ENCODE results near the gene PADI3. TPM values are rescaled to one million over a fixed set of nuclear protein-coding genes. Genes with fewer than 3 reads are reported as not detected.
A peak's percentile ranks its signal among the peaks of the same experiment; 100 is the strongest.

Gene PADI3
- polyA plus RNA-seq, 4 donors = 0.01 to 0.04 TPM; not detected in 2

DNA sequence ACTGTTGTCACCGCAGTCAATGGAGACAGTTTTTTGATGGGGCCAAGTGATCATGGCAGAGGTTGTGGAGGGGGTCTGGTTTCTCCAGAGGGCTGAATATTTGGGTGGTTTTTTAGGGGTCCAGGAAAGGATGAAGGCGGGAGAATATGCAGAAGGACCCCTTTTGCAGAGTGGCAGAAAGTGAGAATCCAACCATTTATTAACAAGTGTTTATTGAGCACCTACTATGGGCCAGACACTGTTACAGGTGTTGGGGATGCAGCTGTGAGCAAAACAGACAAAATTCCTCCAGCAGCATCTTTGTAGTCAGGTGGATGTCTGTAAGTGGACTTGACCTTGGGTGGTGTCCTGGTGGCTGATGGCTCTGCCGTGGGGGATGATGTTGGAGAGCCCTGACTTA is 28.6 kb upstream of the PADI3 start:
- 80 to 90% (median 85%) methylated on average over 3 of the region's 3 CpGs for WGBS, 3 donors
- Histone ChIP-seq H3K4me3 (ENCODE audit: low read depth in 1 of 3, low read length in 3 of 3) (no peak overlapping the region), H3K4me1 (ENCODE audit: control insufficient read depth in 3 of 3, insufficient read depth in 2 of 3, low read depth in 1 of 3, low read length in 2 of 3) (no peaks in the 10 kb centered on the region), H3K27me3 (ENCODE audit: control insufficient read depth in 3 of 3, insufficient read depth in 3 of 3, low read length in 3 of 3) (peaks cover 0 to 4% (median 2%) of the 10 kb centered on the region in 3 donors), H3K9me3 (ENCODE audit: control insufficient read depth in 2 of 2, insufficient read depth in 1 of 2, low read depth in 1 of 2, low read length in 1 of 2) (no peaks in the 10 kb centered on the region), H3K27ac (ENCODE audit: low read depth in 1 of 3, low read length in 2 of 3) (no peak overlapping the region), H3K36me3 (ENCODE audit: control insufficient read depth in 3 of 3, insufficient read depth in 2 of 3, low read depth in 1 of 3, low read length in 3 of 3) (no peaks in the 10 kb centered on the region)
- FAIRE-seq (no peak), DNase-seq (no peak)

DNA sequence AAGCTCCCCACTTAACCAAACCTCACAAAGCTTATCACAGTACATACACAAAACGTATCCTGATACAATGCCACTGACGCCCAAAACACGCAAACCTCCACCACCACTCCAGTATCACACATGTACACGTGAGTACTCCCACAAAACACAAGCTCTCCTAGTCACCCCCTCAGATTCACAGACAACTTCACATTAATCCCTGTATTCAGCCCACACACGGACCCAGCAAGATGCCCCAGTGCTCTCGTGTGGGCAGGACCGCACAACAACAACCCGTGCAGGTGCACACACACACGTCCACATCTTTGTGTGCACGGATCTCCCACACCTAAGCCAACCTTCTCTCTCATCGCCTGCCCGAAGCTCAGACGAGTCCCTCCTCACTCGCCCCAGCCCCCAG is 26.3 kb upstream of the PADI3 start:
- Histone ChIP-seq H3K27ac (ENCODE audit: low read depth in 1 of 3, low read length in 2 of 3) (no peak overlapping the region), H3K36me3 (ENCODE audit: control insufficient read depth in 3 of 3, insufficient read depth in 2 of 3, low read depth in 1 of 3, low read length in 3 of 3) (no peaks in the 10 kb centered on the region), H3K4me1 (ENCODE audit: control insufficient read depth in 3 of 3, insufficient read depth in 2 of 3, low read depth in 1 of 3, low read length in 2 of 3) (no peaks in the 10 kb centered on the region), H3K9me3 (ENCODE audit: control insufficient read depth in 2 of 2, insufficient read depth in 1 of 2, low read depth in 1 of 2, low read length in 1 of 2) (no peaks in the 10 kb centered on the region), H3K27me3 (ENCODE audit: control insufficient read depth in 3 of 3, insufficient read depth in 3 of 3, low read length in 3 of 3) (peaks cover 0 to 2% (median 2%) of the 10 kb centered on the region in 3 donors), H3K4me3 (ENCODE audit: low read depth in 1 of 3, low read length in 3 of 3) (no peak overlapping the region)
- no peak for FAIRE-seq
- WGBS, 3 donors = 81 to 84% (median 84%) methylated on average over 14 of the region's 14 CpGs
- no peak for DNase-seq

DNA sequence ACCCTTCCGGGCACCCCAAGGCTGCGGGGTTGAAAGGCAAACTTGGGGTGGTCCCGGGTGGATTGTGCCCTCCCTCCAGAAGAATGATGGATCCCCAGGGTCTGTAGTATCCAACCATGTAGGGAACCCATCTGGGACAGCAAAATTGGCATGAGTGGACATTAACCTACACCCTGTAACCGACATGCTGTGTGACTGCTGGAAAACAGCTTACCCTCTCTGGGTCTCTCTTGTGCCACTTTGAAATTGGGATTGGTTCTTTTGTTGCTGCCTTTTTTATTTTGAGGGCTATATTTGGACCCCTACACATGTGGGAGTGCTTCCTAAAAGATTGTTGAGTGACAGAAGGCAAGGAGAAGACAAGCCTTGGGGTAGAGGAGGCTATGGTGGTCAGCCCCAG is 24.5 kb upstream of the PADI3 start:
- Histone ChIP-seq H3K27ac (ENCODE audit: low read depth in 1 of 3, low read length in 2 of 3) (no peak overlapping the region), H3K4me1 (ENCODE audit: control insufficient read depth in 3 of 3, insufficient read depth in 2 of 3, low read depth in 1 of 3, low read length in 2 of 3) (no peaks in the 10 kb centered on the region), H3K9me3 (ENCODE audit: control insufficient read depth in 2 of 2, insufficient read depth in 1 of 2, low read depth in 1 of 2, low read length in 1 of 2) (no peaks in the 10 kb centered on the region), H3K4me3 (ENCODE audit: low read depth in 1 of 3, low read length in 3 of 3) (no peak overlapping the region), H3K27me3 (ENCODE audit: control insufficient read depth in 3 of 3, insufficient read depth in 3 of 3, low read length in 3 of 3) (peaks cover 0 to 2% (median 0%) of the 10 kb centered on the region in 3 donors), H3K36me3 (ENCODE audit: control insufficient read depth in 3 of 3, insufficient read depth in 2 of 3, low read depth in 1 of 3, low read length in 3 of 3) (no peaks in the 10 kb centered on the region)
- WGBS, 3 donors = 86 to 90% (median 89%) methylated on average over 4 of the region's 4 CpGs
- DNase-seq (no peak), FAIRE-seq (no peak)

DNA sequence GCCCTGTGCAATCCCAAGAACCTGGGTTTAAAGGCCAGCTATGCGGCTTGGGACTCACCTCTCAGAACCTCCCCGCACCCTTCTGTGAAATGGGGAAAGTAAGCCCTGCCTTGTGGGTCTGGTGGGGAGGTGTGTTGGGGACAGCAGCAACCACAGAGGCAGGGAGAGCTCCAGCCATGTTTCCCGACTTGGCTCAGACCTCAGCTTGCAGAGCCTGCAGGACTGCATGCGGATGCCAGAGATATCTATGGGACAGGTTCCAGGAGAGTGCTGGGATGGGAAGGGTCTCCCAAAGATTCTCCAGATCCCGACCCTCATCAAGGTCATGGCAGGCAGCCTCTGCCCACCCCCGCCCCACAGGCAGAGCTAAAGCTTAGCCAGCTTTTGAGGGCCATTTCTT is 23.8 kb upstream of the PADI3 start:
- Histone ChIP-seq H3K4me1 (ENCODE audit: control insufficient read depth in 3 of 3, insufficient read depth in 2 of 3, low read depth in 1 of 3, low read length in 2 of 3) (no peaks in the 10 kb centered on the region), H3K36me3 (ENCODE audit: control insufficient read depth in 3 of 3, insufficient read depth in 2 of 3, low read depth in 1 of 3, low read length in 3 of 3) (no peaks in the 10 kb centered on the region), H3K9me3 (ENCODE audit: control insufficient read depth in 2 of 2, insufficient read depth in 1 of 2, low read depth in 1 of 2, low read length in 1 of 2) (no peaks in the 10 kb centered on the region), H3K4me3 (ENCODE audit: low read depth in 1 of 3, low read length in 3 of 3) (no peak overlapping the region), H3K27me3 (ENCODE audit: control insufficient read depth in 3 of 3, insufficient read depth in 3 of 3, low read length in 3 of 3) (peaks cover 0 to 2% (median 0%) of the 10 kb centered on the region in 3 donors), H3K27ac (ENCODE audit: low read depth in 1 of 3, low read length in 2 of 3) (no peak overlapping the region)
- DNase-seq = no peak
- WGBS, 3 donors = 64 to 76% (median 74%) methylated on average over 6 of the region's 6 CpGs
- FAIRE-seq = no peak

DNA sequence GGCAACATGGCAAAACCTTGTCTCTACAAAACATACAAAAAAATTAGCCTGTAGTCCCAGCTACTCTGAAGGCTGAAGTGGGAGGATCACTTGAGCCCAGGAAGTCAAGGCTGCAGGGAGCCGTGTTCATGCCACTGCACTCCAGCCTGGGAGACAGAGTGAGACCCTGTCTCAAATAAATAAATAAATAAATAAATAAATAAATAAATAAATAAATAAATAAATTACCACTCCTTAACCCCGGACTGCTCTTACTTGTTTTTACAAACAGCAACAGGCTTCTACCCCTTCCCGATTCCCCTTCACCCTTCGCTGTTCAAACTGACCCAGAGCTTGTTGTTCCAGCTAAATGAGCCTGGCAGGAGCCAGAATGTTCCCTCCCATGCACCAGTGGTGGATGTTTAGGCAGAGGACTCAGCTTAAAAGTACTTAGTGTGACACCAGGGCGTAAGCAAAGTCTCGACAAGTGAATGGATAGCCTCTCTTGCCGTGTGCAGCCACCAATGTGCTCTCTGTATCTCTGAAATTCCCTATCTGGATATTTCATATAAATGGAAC is 21.5 kb upstream of the PADI3 start:
- H3K27ac ChIP-seq (ENCODE audit: low read depth in 1 of 3, low read length in 2 of 3) = no peak overlapping the region
- H3K27me3 ChIP-seq (ENCODE audit: control insufficient read depth in 3 of 3, insufficient read depth in 3 of 3, low read length in 3 of 3) = no peaks in the 10 kb centered on the region
- H3K4me3 ChIP-seq (ENCODE audit: low read depth in 1 of 3, low read length in 3 of 3) = no peak overlapping the region
- FAIRE-seq (no peak), DNase-seq (no peak)
- peaks cover 0 to 1% (median 0%) of the 10 kb centered on the region in 3 donors for H3K4me1 ChIP-seq (ENCODE audit: control insufficient read depth in 3 of 3, insufficient read depth in 2 of 3, low read depth in 1 of 3, low read length in 2 of 3)
- no peaks in the 10 kb centered on the region for H3K36me3 ChIP-seq (ENCODE audit: control insufficient read depth in 3 of 3, insufficient read depth in 2 of 3, low read depth in 1 of 3, low read length in 3 of 3)
- H3K9me3 ChIP-seq (ENCODE audit: control insufficient read depth in 2 of 2, insufficient read depth in 1 of 2, low read depth in 1 of 2, low read length in 1 of 2) = no peaks in the 10 kb centered on the region
- WGBS, 3 donors = 65 to 80% (median 78%) methylated on average over 7 of the region's 7 CpGs

DNA sequence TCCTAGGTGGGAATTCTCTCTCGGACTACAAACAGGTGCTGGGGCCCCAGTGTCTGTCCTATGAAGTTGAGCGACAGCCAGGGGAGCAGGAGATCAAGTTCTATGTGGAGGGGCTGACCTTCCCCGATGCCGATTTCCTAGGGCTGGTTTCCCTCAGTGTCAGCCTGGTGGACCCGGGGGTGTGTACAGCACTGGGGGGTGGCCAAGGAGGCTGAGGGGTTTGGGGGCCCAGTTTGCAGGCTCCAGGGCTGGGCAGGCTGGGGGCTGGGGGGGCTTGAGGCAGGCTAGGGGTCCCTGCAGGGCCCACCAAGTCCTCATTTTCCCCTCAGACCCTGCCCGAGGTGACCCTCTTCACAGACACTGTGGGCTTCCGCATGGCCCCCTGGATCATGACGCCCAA is 20.3 kb upstream of the PADI3 start:
- no peaks in the 10 kb centered on the region for H3K9me3 ChIP-seq (ENCODE audit: control insufficient read depth in 2 of 2, insufficient read depth in 1 of 2, low read depth in 1 of 2, low read length in 1 of 2)
- no peaks in the 10 kb centered on the region for H3K36me3 ChIP-seq (ENCODE audit: control insufficient read depth in 3 of 3, insufficient read depth in 2 of 3, low read depth in 1 of 3, low read length in 3 of 3)
- H3K4me1 ChIP-seq (ENCODE audit: control insufficient read depth in 3 of 3, insufficient read depth in 2 of 3, low read depth in 1 of 3, low read length in 2 of 3) = peaks cover 0 to 11% (median 0%) of the 10 kb centered on the region in 3 donors
- no peak for DNase-seq
- no peak for FAIRE-seq
- no peak overlapping the region for H3K27ac ChIP-seq (ENCODE audit: low read depth in 1 of 3, low read length in 2 of 3)
- 76 to 79% (median 77%) methylated on average over 8 of the region's 8 CpGs for WGBS, 3 donors
- no peak overlapping the region for H3K4me3 ChIP-seq (ENCODE audit: low read depth in 1 of 3, low read length in 3 of 3)
- no peaks in the 10 kb centered on the region for H3K27me3 ChIP-seq (ENCODE audit: control insufficient read depth in 3 of 3, insufficient read depth in 3 of 3, low read length in 3 of 3)

DNA sequence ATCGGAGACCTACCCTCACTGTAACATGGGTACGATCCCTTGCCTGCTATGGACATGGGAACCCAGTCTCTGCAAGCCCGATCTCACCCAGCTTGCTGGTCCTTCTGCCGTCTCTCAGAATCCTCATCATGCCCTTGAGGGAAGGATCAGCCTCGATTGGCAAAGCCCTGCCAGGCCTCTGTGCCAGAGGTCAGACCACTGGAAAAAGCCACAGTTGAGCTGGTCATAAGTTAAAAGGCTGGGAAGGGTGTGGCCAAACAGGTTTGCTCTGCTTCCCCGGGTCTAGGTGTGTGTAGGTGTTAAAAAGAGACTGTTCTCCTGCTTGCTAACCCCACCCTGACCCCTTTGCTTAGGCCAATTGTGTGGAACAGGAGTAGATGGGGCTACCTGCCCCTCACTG is 19.5 kb upstream of the PADI3 start:
- H3K36me3 ChIP-seq (ENCODE audit: control insufficient read depth in 3 of 3, insufficient read depth in 2 of 3, low read depth in 1 of 3, low read length in 3 of 3) = no peaks in the 10 kb centered on the region
- FAIRE-seq (no peak), DNase-seq (peak; percentile 32 to 46)
- no peaks in the 10 kb centered on the region for H3K9me3 ChIP-seq (ENCODE audit: control insufficient read depth in 2 of 2, insufficient read depth in 1 of 2, low read depth in 1 of 2, low read length in 1 of 2)
- H3K4me1 ChIP-seq (ENCODE audit: control insufficient read depth in 3 of 3, insufficient read depth in 2 of 3, low read depth in 1 of 3, low read length in 2 of 3) = peaks cover 0 to 16% (median 0%) of the 10 kb centered on the region in 3 donors
- H3K4me3 ChIP-seq (ENCODE audit: low read depth in 1 of 3, low read length in 3 of 3) = no peak overlapping the region
- 44 to 74% (median 54%) methylated on average over 6 of the region's 6 CpGs for WGBS, 3 donors
- H3K27me3 ChIP-seq (ENCODE audit: control insufficient read depth in 3 of 3, insufficient read depth in 3 of 3, low read length in 3 of 3) = no peaks in the 10 kb centered on the region
- no peak overlapping the region for H3K27ac ChIP-seq (ENCODE audit: low read depth in 1 of 3, low read length in 2 of 3)

DNA sequence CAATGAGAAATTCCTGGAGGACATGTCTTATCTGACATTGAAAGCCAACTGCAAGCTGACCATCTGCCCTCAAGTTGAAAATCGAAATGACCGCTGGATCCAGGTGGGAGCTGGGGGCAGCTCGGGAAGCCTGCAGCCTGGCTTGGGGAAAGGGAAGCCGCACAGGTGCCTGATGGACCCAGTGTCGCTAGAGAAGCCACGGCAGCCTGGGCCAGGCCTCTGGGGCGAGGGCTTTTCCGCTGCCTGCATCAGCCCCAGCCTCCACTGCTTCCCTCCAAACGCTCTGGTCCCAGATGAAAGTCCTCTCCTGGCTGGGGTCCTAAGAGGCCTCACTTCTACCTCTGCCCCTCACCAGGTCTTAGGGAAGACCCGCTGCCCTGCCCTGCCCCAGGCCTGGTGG is 18.8 kb upstream of the PADI3 start:
- no peak for FAIRE-seq
- WGBS, 3 donors = 87 to 93% (median 90%) methylated on average over 10 of the region's 10 CpGs
- no peak overlapping the region for H3K4me3 ChIP-seq (ENCODE audit: low read depth in 1 of 3, low read length in 3 of 3)

DNA sequence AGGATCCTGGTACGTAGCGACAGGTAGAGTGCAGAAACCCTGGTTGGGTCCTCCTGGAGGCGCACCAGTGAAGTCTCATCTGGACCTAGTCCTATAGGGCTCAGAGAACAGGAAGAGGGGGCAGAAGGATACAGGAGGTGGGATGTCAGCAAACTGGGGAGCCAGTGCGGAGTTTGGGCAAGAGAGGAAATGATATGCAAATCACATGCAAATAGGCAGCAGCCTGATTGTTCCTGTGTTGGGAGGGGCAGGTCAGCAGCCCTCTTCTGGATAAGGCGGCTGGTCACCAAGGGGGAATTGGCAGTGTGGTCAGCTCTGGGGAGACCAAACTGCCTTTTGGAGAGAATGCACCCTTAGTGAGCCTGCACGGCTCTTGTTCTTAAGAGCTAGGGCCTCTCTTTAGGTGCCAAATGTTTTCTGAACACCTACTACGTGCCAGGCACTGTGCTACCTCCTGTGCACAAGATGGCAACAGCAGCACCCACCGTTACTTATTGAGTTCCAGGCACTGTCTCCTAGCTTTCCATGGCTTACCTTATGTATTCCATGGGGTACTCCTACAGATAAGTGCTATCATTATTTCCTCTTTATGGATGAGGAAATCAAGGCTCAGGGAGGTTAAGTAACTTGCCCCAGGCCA is 18.1 kb upstream of the PADI3 start:
- no peak for FAIRE-seq
- no peaks in the 10 kb centered on the region for H3K27me3 ChIP-seq (ENCODE audit: control insufficient read depth in 3 of 3, insufficient read depth in 3 of 3, low read length in 3 of 3)
- H3K9me3 ChIP-seq (ENCODE audit: control insufficient read depth in 2 of 2, insufficient read depth in 1 of 2, low read depth in 1 of 2, low read length in 1 of 2) = no peaks in the 10 kb centered on the region
- H3K27ac ChIP-seq (ENCODE audit: low read depth in 1 of 3, low read length in 2 of 3) = no peak overlapping the region
- DNase-seq = no peak
- 81 to 91% (median 83%) methylated on average over 8 of the region's 8 CpGs for WGBS, 3 donors
- no peak overlapping the region for H3K4me3 ChIP-seq (ENCODE audit: low read depth in 1 of 3, low read length in 3 of 3)
- H3K4me1 ChIP-seq (ENCODE audit: control insufficient read depth in 3 of 3, insufficient read depth in 2 of 3, low read depth in 1 of 3, low read length in 2 of 3) = peaks cover 0 to 16% (median 1%) of the 10 kb centered on the region in 3 donors
- H3K36me3 ChIP-seq (ENCODE audit: control insufficient read depth in 3 of 3, insufficient read depth in 2 of 3, low read depth in 1 of 3, low read length in 3 of 3) = no peaks in the 10 kb centered on the region

More for the DNA sequence above, 18.8 kb upstream of the PADI3 start:
- H3K4me1 ChIP-seq (ENCODE audit: control insufficient read depth in 3 of 3, insufficient read depth in 2 of 3, low read depth in 1 of 3, low read length in 2 of 3) = peaks cover 0 to 16% (median 0%) of the 10 kb centered on the region in 3 donors
- no peaks in the 10 kb centered on the region for H3K9me3 ChIP-seq (ENCODE audit: control insufficient read depth in 2 of 2, insufficient read depth in 1 of 2, low read depth in 1 of 2, low read length in 1 of 2)
- no peak for DNase-seq
- no peaks in the 10 kb centered on the region for H3K27me3 ChIP-seq (ENCODE audit: control insufficient read depth in 3 of 3, insufficient read depth in 3 of 3, low read length in 3 of 3)
- no peaks in the 10 kb centered on the region for H3K36me3 ChIP-seq (ENCODE audit: control insufficient read depth in 3 of 3, insufficient read depth in 2 of 3, low read depth in 1 of 3, low read length in 3 of 3)
- H3K27ac ChIP-seq (ENCODE audit: low read depth in 1 of 3, low read length in 2 of 3) = no peak overlapping the region
